ENCODE results near the gene PXK.
A peak's percentile ranks its signal among the peaks of the same experiment; 100 is the strongest.

PXK gene

DNA sequence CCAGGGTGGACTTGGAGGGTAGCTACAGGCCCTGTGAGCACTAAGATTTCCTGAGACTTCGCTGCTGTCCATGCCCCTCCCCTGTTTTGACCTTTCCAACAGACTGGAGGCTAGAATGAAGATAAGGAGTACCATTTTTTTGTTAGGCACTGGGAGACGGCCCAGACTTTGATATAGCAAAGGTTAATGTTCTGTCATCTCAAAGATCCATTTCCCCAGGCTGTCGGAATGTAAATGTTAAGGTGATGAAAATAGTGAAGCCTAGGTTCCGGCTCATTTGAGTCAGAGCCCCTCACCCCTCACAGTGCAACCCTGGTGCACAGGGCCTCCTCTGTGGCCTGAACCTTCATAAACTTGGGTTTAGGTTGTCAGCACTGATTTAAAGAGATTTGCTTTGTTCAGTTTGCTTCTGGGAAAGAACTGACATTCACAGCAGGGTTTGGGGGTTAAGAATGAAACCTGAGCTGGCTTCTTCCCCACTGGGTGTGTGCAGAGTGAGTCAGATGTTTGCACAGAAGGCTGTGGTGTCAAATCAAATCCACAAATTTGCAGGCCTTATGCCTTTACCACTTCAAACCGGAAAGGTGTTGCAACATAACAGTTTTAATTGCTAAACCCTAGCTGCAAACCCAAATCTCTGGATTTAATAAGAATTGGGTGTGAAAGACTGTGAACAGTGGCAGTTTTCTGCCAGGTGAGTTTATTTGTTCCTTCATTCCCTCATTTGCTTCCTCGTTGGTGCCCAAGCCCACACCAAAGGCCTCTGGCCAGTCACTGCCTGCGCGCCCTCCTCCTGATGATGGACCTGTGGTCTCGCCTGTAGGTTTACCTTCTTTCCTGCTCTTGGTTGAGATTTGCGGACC, 138.6 kb downstream of the PXK start:
- peak; percentile 64 for DNase-seq

DNA sequence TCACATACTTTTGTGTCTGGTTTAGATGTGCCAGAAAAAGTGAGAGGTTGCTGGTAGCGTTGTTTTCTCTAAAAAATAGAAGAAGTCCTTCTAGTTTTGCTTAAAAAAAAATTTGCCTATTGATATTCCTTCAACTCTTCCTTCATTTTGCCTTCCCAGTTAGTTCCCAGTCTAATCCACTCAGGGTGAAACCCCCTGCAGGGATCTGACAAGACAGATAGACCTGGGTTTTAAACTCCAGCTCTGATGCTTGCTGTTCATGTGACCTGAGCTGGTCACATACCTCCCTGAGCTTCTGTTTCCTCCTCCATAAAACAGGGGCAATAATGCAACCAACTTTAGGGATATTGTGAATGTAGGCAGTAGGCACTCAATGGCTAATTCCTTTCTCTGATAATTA, 140.6 kb downstream of the PXK start:
- no peak for DNase-seq

DNA sequence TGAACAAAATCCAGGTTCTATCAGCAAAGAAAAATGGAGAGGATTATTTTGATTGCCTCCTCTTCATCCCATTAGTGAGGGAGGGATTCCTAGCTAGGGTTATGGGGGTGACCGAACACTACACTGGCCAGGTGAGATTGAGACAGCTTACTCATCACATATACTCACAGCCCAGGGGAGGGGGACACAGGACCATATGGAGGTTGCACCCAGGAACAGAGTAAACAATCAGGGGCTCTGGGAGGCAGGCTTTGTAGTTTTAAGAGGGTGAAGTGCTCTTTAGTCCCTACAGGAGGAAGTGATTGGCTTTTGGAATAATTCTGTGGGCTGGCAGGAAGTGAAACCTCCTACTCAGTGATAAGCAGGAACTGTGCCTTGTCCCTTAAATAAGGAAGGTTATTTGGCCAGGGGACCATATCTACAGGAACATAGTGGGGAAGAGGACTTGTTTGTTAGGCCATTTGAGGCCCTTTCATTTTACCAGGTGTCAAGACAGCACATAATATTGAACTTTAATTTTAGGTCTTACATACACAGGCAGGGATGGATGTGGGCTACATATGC, 141.7 kb downstream of the PXK start:
- no peak for DNase-seq

DNA sequence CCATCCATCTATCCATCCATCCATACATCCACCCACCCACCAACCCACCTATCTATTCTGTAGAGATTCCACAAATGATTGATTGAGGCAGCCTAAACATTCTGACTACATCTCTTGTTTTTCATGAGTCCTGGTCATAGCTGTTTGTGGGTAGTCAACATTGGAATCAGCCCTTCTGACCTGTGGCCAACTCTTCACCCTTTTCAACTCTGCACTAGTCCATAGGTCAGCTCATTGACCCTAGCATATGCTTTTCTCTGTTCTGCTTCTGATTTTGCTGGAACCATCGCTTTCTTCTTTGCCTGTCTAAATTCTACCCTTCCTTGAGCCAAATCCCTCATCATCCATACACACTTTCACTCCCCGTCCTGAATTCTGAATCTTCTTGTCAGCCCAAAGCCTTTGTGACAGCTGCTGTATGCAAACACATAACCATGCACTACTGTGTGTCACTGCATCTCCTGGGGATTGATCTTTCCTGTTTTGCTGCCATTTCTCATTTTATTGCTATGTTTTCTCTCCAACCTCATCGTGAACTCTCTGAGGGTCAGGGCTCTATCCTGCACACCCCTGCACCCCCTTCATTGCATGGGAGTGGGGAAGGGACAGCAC, 142.4 kb downstream of the PXK start:
- DNase-seq = no peak
